Hepatocyte (in vitro differentiated cells): ENCODE data around the gene REX1BD.

Experiments used
- CTCF ChIP-seq: fragments of 200-600 bp; sonication (generic); IDR thresholded peaks from 2 replicates; pipeline ENCODE4 v1.5.1; 2016; ENCODE audit warnings: antibody characterized with exemption, mild to moderate bottlenecking; ENCODE audit not compliant: poor library complexity
- EZH2 ChIP-seq: fragments of 200-600 bp; sonication (generic); IDR thresholded peaks from 2 replicates; pipeline ENCODE4 v1.6.1; 2016; ENCODE audit warnings: antibody characterized with exemption, mild to moderate bottlenecking, borderline replicate concordance

- no peak for TF ChIP-seq CTCF
- TF ChIP-seq EZH2, result no peak
Measured at GRCh38 chr19:18636183-18636968, 47.8 kb downstream of the REX1BD start.
